WTC11 (cell line): Measurements from ENCODE around the gene KLK11. TPM values are rescaled to one million over a fixed set of nuclear protein-coding genes. Genes with fewer than 3 reads are reported as not detected.

ENCODE experiments used
- ATAC-seq: fragments of 200-7000 bp; cut with Tn5 transposase; 2 replicates; pipeline ENCODE4 v1.10.0; 2021; ENCODE audit warnings: mild to moderate bottlenecking, moderate library complexity
- CTCF ChIA-PET: fragments of 300-600 bp; sonication (Branson Sonifier 250); formaldehyde crosslinking; loops from one replicate; lab custom pipeline; 2021; ENCODE audit warnings: antibody characterized with exemption; lab: Charles Lee
- POLR2A ChIA-PET: fragments of 350-600 bp; sonication (Branson Sonifier 250); formaldehyde crosslinking; loops from one replicate; lab custom pipeline; 2021; ENCODE audit warnings: antibody characterized with exemption; lab: Charles Lee
- DNase-seq: peaks from one replicate; pipeline ENCODE4 v3.0.0; 2021; ENCODE audit warnings: low spot score
- H3K27ac Mint-ChIP-seq: 2 replicates; pipeline ENCODE4 v1.8.0; 2021; ENCODE audit warnings: mixed read lengths
- H3K27me3 Mint-ChIP-seq: 2 replicates; pipeline ENCODE4 v1.8.0; 2021; ENCODE audit warnings: low read depth, mild to moderate bottlenecking, moderate library complexity, mixed read lengths
- H3K36me3 Mint-ChIP-seq: 2 replicates; pipeline ENCODE4 v1.8.0; 2021; ENCODE audit warnings: mixed read lengths
- H3K4me1 Mint-ChIP-seq: 2 replicates; pipeline ENCODE4 v1.8.0; 2022; ENCODE audit warnings: mixed read lengths
- H3K4me3 Mint-ChIP-seq: 2 replicates; pipeline ENCODE4 v1.8.0; 2021; ENCODE audit warnings: mild to moderate bottlenecking, moderate library complexity, mixed read lengths
- H3K9me3 Mint-ChIP-seq: 2 replicates; pipeline ENCODE4 v1.8.0; 2021; ENCODE audit warnings: mixed read lengths
- AFF4 ChIP-seq: sonication (generic); formaldehyde crosslinking; IDR thresholded peaks from 2 replicates; pipeline ENCODE4 v1.8.1; 2023; ENCODE audit warnings: mild to moderate bottlenecking, missing genetic modification reagents, borderline replicate concordance
- ATF2 ChIP-seq: sonication (generic); formaldehyde crosslinking; IDR thresholded peaks from 2 replicates; pipeline ENCODE4 v1.8.1; 2022; ENCODE audit warnings: low read depth, missing genetic modification reagents, borderline replicate concordance
- E2F5 ChIP-seq: sonication (generic); formaldehyde crosslinking; IDR thresholded peaks from 2 replicates; pipeline ENCODE4 v1.8.1; 2022; ENCODE audit warnings: mild to moderate bottlenecking, moderate library complexity, missing genetic modification reagents
- ELF4 ChIP-seq: sonication (generic); formaldehyde crosslinking; IDR thresholded peaks from 2 replicates; pipeline ENCODE4 v1.8.1; 2022; ENCODE audit warnings: low read depth, mild to moderate bottlenecking, moderate library complexity, missing genetic modification reagents
- GABPB1 ChIP-seq: sonication (generic); formaldehyde crosslinking; IDR thresholded peaks from 2 replicates; pipeline ENCODE4 v1.8.1; 2023; ENCODE audit warnings: mild to moderate bottlenecking, missing genetic modification reagents
- GTF2I ChIP-seq: fragments of 250-450 bp; sonication (Bioruptor Pico); conservative IDR thresholded peaks from 2 replicates; pipeline ENCODE4 v1.4.0; 2021; ENCODE audit warnings: mild to moderate bottlenecking
- MLX ChIP-seq: sonication (generic); formaldehyde crosslinking; IDR thresholded peaks from 2 replicates; pipeline ENCODE4 v1.8.1; 2023; ENCODE audit warnings: mild to moderate bottlenecking, missing genetic modification reagents, moderate library complexity
- NFE2L1 ChIP-seq: sonication (generic); formaldehyde crosslinking; IDR thresholded peaks from 2 replicates; pipeline ENCODE4 v1.8.1; 2023; ENCODE audit warnings: missing genetic modification reagents
- PRDM15 ChIP-seq: sonication (generic); formaldehyde crosslinking; IDR thresholded peaks from 2 replicates; pipeline ENCODE4 v1.8.0; 2022; ENCODE audit warnings: missing genetic modification reagents
- SP1 ChIP-seq: sonication (generic); formaldehyde crosslinking; conservative IDR thresholded peaks from 2 replicates; pipeline ENCODE4 v1.8.1; 2022; ENCODE audit warnings: missing genetic modification reagents
- TCF7 ChIP-seq: sonication (generic); formaldehyde crosslinking; IDR thresholded peaks from 2 replicates; pipeline ENCODE4 v1.8.0; 2022; ENCODE audit warnings: mild to moderate bottlenecking, low read depth, missing genetic modification reagents, moderate library complexity
- ZNF263 ChIP-seq: sonication (generic); formaldehyde crosslinking; IDR thresholded peaks from 2 replicates; pipeline ENCODE4 v1.8.1; 2022; ENCODE audit warnings: low read depth, mild to moderate bottlenecking, moderate library complexity, missing genetic modification reagents
- ZNF281 ChIP-seq: sonication (generic); formaldehyde crosslinking; IDR thresholded peaks from 2 replicates; pipeline ENCODE4 v1.8.0; 2023; ENCODE audit warnings: mild to moderate bottlenecking, missing genetic modification reagents
- ZNF671 ChIP-seq: fragments of 250-450 bp; sonication (Bioruptor Pico); IDR thresholded peaks from 2 replicates; pipeline ENCODE4 v1.8.0; 2021; ENCODE audit warnings: mild to moderate bottlenecking
- ZSCAN18 ChIP-seq: fragments of 250-450 bp; sonication (Bioruptor Pico); IDR thresholded peaks from 2 replicates; pipeline ENCODE4 v2.1.2; 2022; ENCODE audit warnings: mild to moderate bottlenecking, moderate library complexity
- total RNA-seq: library from RNA; stranded (reverse); gene quantifications from 3 replicates; pipeline ENCODE4 v1.2.3, GENCODE V29; 2021

The KLK11 gene
- total RNA-seq, 1 experiment from 2014 or later: 0.55 TPM

- no peak for TF ChIP-seq ATF2 (CRISPR knock-in tag)
- peak; percentile 94 for TF ChIP-seq PRDM15 (CRISPR knock-in tag)
- H3K36me3 Mint-ChIP-seq: no peaks in the 10 kb centered on the region
- CTCF ChIA-PET: interaction anchor here (1.2 to 7.3 kb wide), 3 partner anchors 22 to 51 kb away, joined by 8 to 82 read pairs (median 8); partner anchors contain the start of gene KLK10
- H3K9me3 Mint-ChIP-seq: peaks cover 11% of the 10 kb centered on the region
- no peak overlapping the region for H3K27ac Mint-ChIP-seq
- POLR2A ChIA-PET: no interaction called here
- DNase-seq (no peak), ATAC-seq (no peak)
- no peaks in the 10 kb centered on the region for H3K27me3 Mint-ChIP-seq
- H3K4me3 Mint-ChIP-seq: no peak overlapping the region
- peaks cover 47% of the 10 kb centered on the region for H3K4me1 Mint-ChIP-seq
Observed at GRCh38 chr19:51043497-51043896, 17.1 kb upstream of the KLK11 start.

GRCh38 chr19:51040151-51040550 lies 13.7 kb upstream of the KLK11 start:
- POLR2A ChIA-PET: no interaction called here
- peaks cover 26% of the 10 kb centered on the region for H3K4me1 Mint-ChIP-seq
- CTCF ChIA-PET: no interaction called here
- H3K27ac Mint-ChIP-seq: no peak overlapping the region
- no peak for DNase-seq
- H3K27me3 Mint-ChIP-seq: peaks cover 6% of the 10 kb centered on the region
- ATAC-seq: no peak
- H3K36me3 Mint-ChIP-seq: no peaks in the 10 kb centered on the region
- H3K4me3 Mint-ChIP-seq: no peak overlapping the region
- H3K9me3 Mint-ChIP-seq: peaks cover 11% of the 10 kb centered on the region
- no peak for TF ChIP-seq PRDM15 (CRISPR knock-in tag)
- no peak for TF ChIP-seq AFF4 (CRISPR knock-in tag)
- no peak for TF ChIP-seq ZNF671 (CRISPR knock-in tag)
- TF ChIP-seq E2F5 (CRISPR knock-in tag): no peak
- no peak for TF ChIP-seq TCF7 (CRISPR knock-in tag)
- no peak for TF ChIP-seq NFE2L1 (CRISPR knock-in tag)
- TF ChIP-seq GTF2I (CRISPR knock-in tag): no peak
- no peak for TF ChIP-seq ZNF281 (CRISPR knock-in tag)
- TF ChIP-seq MLX: no peak
- TF ChIP-seq SP1 (CRISPR knock-in tag): no peak
- TF ChIP-seq GABPB1: no peak
- TF ChIP-seq ZSCAN18 (CRISPR knock-in tag): no peak
- TF ChIP-seq ELF4 (CRISPR knock-in tag): no peak
- no peak for TF ChIP-seq ZNF263 (CRISPR knock-in tag)
